Coronary artery (tissue), 2 donors: ENCODE data around the gene EPB41L1.

Experiments
- DNase-seq: peaks from one replicate; pipeline ENCODE4 v3.0.0-alpha.2; 2017; ENCODE audit warnings: low spot score
- H3K27ac ChIP-seq, 2 donors: fragments of 200-600 bp; sonication (generic); one replicate each; pipeline ENCODE4 v1.5.1; 2016 to 2019
- H3K4me3 ChIP-seq: fragments of 200-600 bp; sonication (generic); 2 replicates; pipeline ENCODE4 v1.5.1; 2016; ENCODE audit warnings: mild to moderate bottlenecking, moderate library complexity
- TF ChIP-seq, protein P1 (sequence below): fragments of 200-600 bp; sonication (generic); IDR thresholded peaks from one replicate; pipeline ENCODE4 v1.5.1; 2019; ENCODE audit warnings: antibody characterized with exemption

Gene EPB41L1

GRCh38 chr20:36208257-36208656 is 53.7 kb downstream of the EPB41L1 start:
- no peak for DNase-seq
- TF ChIP-seq, protein P1, sequence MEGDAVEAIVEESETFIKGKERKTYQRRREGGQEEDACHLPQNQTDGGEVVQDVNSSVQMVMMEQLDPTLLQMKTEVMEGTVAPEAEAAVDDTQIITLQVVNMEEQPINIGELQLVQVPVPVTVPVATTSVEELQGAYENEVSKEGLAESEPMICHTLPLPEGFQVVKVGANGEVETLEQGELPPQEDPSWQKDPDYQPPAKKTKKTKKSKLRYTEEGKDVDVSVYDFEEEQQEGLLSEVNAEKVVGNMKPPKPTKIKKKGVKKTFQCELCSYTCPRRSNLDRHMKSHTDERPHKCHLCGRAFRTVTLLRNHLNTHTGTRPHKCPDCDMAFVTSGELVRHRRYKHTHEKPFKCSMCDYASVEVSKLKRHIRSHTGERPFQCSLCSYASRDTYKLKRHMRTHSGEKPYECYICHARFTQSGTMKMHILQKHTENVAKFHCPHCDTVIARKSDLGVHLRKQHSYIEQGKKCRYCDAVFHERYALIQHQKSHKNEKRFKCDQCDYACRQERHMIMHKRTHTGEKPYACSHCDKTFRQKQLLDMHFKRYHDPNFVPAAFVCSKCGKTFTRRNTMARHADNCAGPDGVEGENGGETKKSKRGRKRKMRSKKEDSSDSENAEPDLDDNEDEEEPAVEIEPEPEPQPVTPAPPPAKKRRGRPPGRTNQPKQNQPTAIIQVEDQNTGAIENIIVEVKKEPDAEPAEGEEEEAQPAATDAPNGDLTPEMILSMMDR = no peak
- no peak overlapping the region for H3K4me3 ChIP-seq
- no peak overlapping the region for H3K27ac ChIP-seq

DNA sequence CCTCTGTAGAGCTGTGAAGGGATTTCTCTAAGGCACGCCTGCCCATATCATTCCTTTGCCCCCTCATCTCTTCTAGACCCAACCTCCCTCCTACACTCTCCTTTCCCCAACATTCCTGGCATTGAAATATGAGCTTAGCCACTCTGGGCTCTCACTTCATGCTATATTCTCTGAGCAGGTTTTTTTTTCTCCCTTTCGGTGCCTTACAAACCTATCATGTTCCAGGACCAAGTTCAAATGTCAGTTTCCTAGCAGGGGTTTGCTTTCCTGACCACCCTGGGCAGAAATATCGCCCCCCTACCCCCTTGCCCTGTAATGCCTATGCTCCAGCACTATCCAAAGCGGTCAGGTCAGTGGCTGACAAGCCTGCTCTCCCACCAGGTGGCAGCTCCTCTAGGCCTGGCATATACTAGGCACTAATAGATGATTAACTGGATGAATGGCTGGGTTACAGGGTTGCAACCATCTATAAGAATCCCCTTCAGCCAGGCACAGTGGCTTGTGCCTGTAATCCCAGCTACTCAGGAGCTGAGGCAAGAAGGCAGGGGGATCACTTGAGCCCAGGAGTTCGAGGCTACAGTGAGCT is 56.0 kb downstream of the EPB41L1 start:
- no peak for DNase-seq
- TF ChIP-seq, protein P1 = no peak
- H3K27ac ChIP-seq = no peak overlapping the region
- H3K4me3 ChIP-seq = no peak overlapping the region

DNA sequence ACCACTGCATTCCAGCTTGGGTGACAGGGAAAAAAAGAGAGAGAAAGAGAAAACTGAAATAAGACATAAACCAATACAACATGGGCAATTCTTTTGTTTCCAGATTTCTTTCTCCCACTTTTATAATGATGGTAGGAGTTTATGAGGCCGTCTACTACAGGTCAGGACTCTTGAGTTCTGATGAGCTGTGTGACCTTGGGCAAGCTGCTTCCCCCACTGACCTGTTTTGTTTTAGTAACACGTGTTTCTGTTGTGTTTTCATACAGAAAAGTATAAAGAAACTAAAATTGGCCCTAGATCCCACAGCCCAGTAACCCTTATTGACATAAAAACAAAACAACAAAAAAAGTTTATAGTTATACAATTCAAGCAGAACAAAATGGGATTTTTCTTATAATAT is 58.8 kb downstream of the EPB41L1 start:
- Histone ChIP-seq H3K4me3 (no peak overlapping the region), H3K27ac (no peak overlapping the region)

DNA sequence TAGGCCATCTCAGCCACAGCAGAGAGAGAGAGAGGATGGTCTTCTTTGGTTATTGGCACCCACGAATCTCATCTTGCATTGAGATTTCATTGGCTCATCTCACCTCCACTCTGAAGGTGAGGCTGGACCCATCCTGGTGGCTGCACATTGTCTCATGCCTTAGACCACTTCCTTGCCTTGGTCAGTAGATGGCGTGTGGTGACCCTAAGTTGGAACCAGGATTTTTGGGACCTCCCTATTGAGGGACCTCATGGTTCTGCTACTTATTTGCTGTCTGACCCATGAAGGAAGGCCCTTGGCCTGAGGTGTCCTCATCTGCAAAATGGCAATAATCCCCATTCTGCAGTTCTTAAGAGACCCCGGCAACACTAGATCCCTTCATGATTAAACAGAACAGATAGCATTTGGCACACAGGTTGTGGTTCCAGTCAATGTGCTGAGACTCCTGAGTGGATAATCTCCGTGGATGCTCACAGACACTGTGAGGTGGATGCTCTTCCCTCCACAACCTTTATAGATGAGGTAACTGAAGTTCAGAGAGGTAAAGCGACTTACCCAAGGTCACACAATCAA is 60.2 kb downstream of the EPB41L1 start:
- Histone ChIP-seq H3K4me3 (no peak overlapping the region), H3K27ac (no peak overlapping the region)
- no peak for DNase-seq
- TF ChIP-seq, protein P1 = no peak

More for the DNA sequence above, 58.8 kb downstream of the EPB41L1 start:
- TF ChIP-seq, protein P1 = no peak
- DNase-seq = no peak

DNA sequence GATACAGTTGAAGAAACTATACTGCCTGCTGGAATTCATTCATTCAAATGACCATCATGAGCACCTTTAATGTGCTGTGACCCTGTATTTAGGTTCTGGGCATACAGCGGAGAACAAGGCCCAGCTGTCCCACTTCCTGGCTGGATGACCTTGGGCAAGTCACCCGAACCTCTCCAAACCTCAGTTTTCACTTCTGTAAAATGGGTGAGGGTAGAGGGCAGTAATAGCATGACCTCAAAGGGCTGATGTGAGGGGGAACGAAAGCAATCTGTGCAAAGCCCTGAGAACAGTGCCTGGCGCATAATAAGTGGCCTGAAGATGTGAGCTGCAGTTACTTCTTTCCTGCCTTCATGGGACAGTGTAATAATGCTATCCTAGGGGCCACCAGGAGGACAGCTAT is 61.2 kb downstream of the EPB41L1 start:
- TF ChIP-seq, protein P1 = no peak
- no peak for DNase-seq
- H3K27ac ChIP-seq = no peak overlapping the region
- no peak overlapping the region for H3K4me3 ChIP-seq

DNA sequence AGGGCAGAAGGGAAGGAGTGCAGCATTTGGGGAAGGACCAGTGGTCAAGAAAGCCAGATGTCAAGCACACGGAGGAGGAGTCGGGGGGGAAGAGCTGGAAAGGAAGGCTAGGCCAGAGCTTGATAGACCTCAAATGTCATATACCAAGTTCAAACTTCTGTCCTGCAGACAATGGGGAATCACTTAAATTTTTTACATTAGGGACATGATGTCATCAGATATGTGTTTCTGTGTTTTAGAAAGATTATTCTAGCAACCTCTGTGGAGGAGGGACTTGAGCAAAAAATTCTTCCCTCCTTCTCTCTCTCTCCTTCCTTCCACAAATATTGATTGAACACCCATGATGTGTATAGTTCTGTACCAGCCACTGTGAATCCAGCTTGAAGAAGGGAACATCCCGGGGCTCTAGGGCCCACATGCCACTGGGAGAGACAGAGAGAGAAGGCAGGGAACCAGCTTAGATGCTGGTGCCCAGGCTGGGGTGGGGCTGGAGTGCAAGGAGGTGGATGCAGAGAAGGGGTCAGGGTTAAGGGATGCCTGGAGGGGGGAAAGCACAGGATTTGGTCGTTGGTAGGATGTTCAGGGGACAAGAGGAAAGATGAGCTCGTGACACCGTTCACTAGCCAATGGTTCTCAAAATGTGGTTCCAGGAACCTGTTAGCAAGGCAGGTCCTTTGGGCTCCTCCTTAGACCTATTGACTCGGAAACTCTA is 61.9 kb downstream of the EPB41L1 start:
- no peak overlapping the region for H3K27ac ChIP-seq
- no peak overlapping the region for H3K4me3 ChIP-seq
- no peak for DNase-seq
- TF ChIP-seq, protein P1 = no peak

DNA sequence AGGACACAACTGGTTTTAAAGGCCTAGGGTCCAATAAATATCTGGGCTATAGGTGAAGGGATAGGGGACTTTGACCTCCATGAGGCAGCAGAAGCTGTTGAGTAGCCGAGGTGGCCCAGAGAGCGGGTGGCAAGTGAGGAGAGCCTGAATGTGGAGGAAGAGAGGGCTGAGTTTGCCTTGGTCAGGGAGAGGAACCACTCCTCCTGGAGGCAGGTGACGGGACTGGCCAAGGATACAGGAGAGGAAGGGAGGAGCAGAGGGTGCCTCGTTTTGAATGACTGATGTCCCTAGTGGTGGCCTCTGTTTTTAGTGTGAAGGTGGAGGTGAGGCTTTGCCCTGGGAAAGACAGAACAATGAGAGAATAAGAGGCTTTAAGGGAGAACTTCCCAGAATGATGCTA is 62.7 kb downstream of the EPB41L1 start:
- TF ChIP-seq, protein P1 = no peak
- Histone ChIP-seq H3K4me3 (no peak overlapping the region), H3K27ac (no peak overlapping the region)
- DNase-seq = no peak
